Measurements from ENCODE around the gene LGI1. TPM values are rescaled to one million over a fixed set of nuclear protein-coding genes. Genes with fewer than 3 reads are reported as not detected.

The LGI1 gene
- total and polyA plus RNA-seq, 9 of the 15 experiments (the other 6 are each of a cell fraction or from before 2014, with no cell fraction given) = not detected

- Histone ChIP-seq H3K27me3 (ENCODE audit: control insufficient read depth in 2 of 2, insufficient read depth in 2 of 2, low read length in 2 of 2) (no peaks in the 10 kb centered on the region; a peak in 1 of 5 replicates), H3K4me3 (no peak overlapping the region), H3K9me3 (replicated peaks; ENCODE audit: control insufficient read depth, insufficient read depth, low read depth, low read length) (no peaks in the 10 kb centered on the region), H3K79me2 (ENCODE audit: control insufficient read depth, insufficient read depth, low read length) (no peaks in the 10 kb centered on the region), H3K4me2 (ENCODE audit: insufficient read depth, low read length) (no peak overlapping the region), H3K9ac (ENCODE audit: insufficient read depth in 1 of 2, low read depth in 2 of 2, low read length in 2 of 2) (no peak overlapping the region), H3K27ac (ENCODE audit: extremely low read depth, low read depth, low read length) (no peak overlapping the region), H3K4me1 (replicated peaks in 1 of 2; ENCODE audit: control insufficient read depth in 2 of 2, insufficient read depth in 2 of 2, low read length in 2 of 2) (no peaks in the 10 kb centered on the region), H4K20me1 (replicated peaks; ENCODE audit: control insufficient read depth, insufficient read depth, low read length) (no peaks in the 10 kb centered on the region), H2AFZ (ENCODE audit: low read depth, low read length) (no peak overlapping the region), H3K9me1 (ENCODE audit: control insufficient read depth, insufficient read depth, low read length) (no peaks in the 10 kb centered on the region), H3K36me3 (ENCODE audit: control insufficient read depth, insufficient read depth, low read length) (no peaks in the 10 kb centered on the region)
- ChIA-PET CTCF (ENCODE audit: low intra/inter-chr PET ratio) (no interaction called here), POLR2A (no interaction called here)
- WGBS (ENCODE audit: insufficient coverage, low coverage, missing lambda C conversion rate) = 0% methylated on average over 2 of the region's 2 CpGs
- intact Hi-C loops (cut with micrococcal nuclease) = no loop called here
- TF ChIP-seq PTBP1 (IDR thresholded peaks at IDR 0.05; ENCODE audit: low read depth, low read length) (no peak), TEAD2 (tag; IDR thresholded peaks at IDR 0.05) (no peak)
- BruUV-seq (replicated peaks) = no TSS peak
- in situ Hi-C loops (cut with MboI) = no loop called here
- DNase-seq (ENCODE audit: extremely low read depth in 1 of 4, low spot score in 3 of 4) (no peak), FAIRE-seq (no peak), ATAC-seq (no peak)
Observed at GRCh38 chr10:93777092-93777491, 19.4 kb downstream of the LGI1 start.

GRCh38 chr10:93784059-93784458 is 26.3 kb downstream of the LGI1 start:
- Histone ChIP-seq H4K20me1 (replicated peaks; ENCODE audit: control insufficient read depth, insufficient read depth, low read length) (no peaks in the 10 kb centered on the region), H3K79me2 (ENCODE audit: control insufficient read depth, insufficient read depth, low read length) (no peaks in the 10 kb centered on the region), H3K4me1 (replicated peaks in 1 of 2; ENCODE audit: control insufficient read depth in 2 of 2, insufficient read depth in 2 of 2, low read length in 2 of 2) (no peaks in the 10 kb centered on the region), H3K9ac (ENCODE audit: insufficient read depth in 1 of 2, low read depth in 2 of 2, low read length in 2 of 2) (no peak overlapping the region), H3K4me2 (ENCODE audit: insufficient read depth, low read length) (no peak overlapping the region), H3K36me3 (ENCODE audit: control insufficient read depth, insufficient read depth, low read length) (no peaks in the 10 kb centered on the region), H3K27ac (ENCODE audit: extremely low read depth, low read depth, low read length) (no peak overlapping the region), H3K4me3 (no peak overlapping the region), H2AFZ (ENCODE audit: low read depth, low read length) (no peak overlapping the region), H3K9me3 (replicated peaks; ENCODE audit: control insufficient read depth, insufficient read depth, low read depth, low read length) (no peaks in the 10 kb centered on the region), H3K9me1 (ENCODE audit: control insufficient read depth, insufficient read depth, low read length) (no peaks in the 10 kb centered on the region), H3K27me3 (ENCODE audit: control insufficient read depth in 2 of 2, insufficient read depth in 2 of 2, low read length in 2 of 2) (peaks cover 0 to 6% of the 10 kb centered on the region in 2 experiments; a peak in 1 of 5 replicates)
- in situ Hi-C loops (cut with MboI) = no loop called here
- 0% methylated on average over 2 of the region's 2 CpGs for WGBS (ENCODE audit: insufficient coverage, low coverage, missing lambda C conversion rate)
- TF ChIP-seq MEF2D (tag; conservative IDR thresholded peaks at IDR 0.05; ENCODE audit: low read depth) (no peak), ZNF277 (CRISPR knock-in tag; IDR thresholded peaks at IDR 0.05; ENCODE audit: borderline replicate concordance) (no peak), GABPB1 (CRISPR knock-in tag; IDR thresholded peaks at IDR 0.05) (no peak), TEAD4 (IDR thresholded peaks at IDR 0.05; ENCODE audit: low read length) (no peak), TEAD4 (CRISPR knock-in tag; IDR thresholded peaks at IDR 0.05; ENCODE audit: borderline replicate concordance) (no peak), TARDBP (IDR thresholded peaks at IDR 0.05) (no peak), MAFK (IDR thresholded peaks at IDR 0.05; ENCODE audit: low read length) (no peak), TBP (optimal IDR thresholded peaks at IDR 0.05; ENCODE audit: low read depth, low read length) (no peak), BCOR (IDR thresholded peaks at IDR 0.05) (no peak), CEBPG (CRISPR knock-in tag; IDR thresholded peaks at IDR 0.05) (no peak), CEBPG (tag; conservative IDR thresholded peaks at IDR 0.05 in 1 of 2, IDR thresholded peaks at IDR 0.05 in 1 of 2) (no peak), NFATC3 (IDR thresholded peaks at IDR 0.05) (no peak), ELF1 (tag; IDR thresholded peaks at IDR 0.05) (no peak)
- intact Hi-C loops (cut with micrococcal nuclease) = no loop called here
- DNase-seq (ENCODE audit: extremely low read depth in 1 of 4, low spot score in 3 of 4) (no peak), FAIRE-seq (no peak), ATAC-seq (no peak)
- BruUV-seq (replicated peaks) = no TSS peak
- ChIA-PET CTCF (ENCODE audit: low intra/inter-chr PET ratio) (no interaction called here), POLR2A (interaction anchor here (1.1 kb wide), 1 partner anchor 39 kb away, joined by 3 read pairs; no protein-coding TSS in a partner anchor)

Data from K562 (cell line).